Tibial artery (tissue), 4 donors: ENCODE data around the gene CMTM8.

ENCODE experiments used
- DNase-seq, 2 donors: peaks; one replicate each; pipeline ENCODE4 v3.0.0-alpha.2; 2019
- H3K27ac ChIP-seq, 2 donors: fragments of 200-600 bp; sonication (generic) in 1 of 2; 1 replicate in 1 of 2; 2 replicates in 1 of 2; pipeline ENCODE4 v1.5.1; 2018 to 2019; ENCODE audit warnings: mild to moderate bottlenecking in 1 of 2
- H3K27me3 ChIP-seq, 2 donors: fragments of 200-600 bp; sonication (generic) in 1 of 2; one replicate each; pipeline versions ENCODE4 v1.5.1 to v1.6.0; 2016 to 2019
- H3K36me3 ChIP-seq, 3 donors: fragments of 200-600 bp; sonication (generic) in 2 of 3; one replicate each; pipeline ENCODE4 v1.5.1; 2016 to 2019; ENCODE audit warnings: mild to moderate bottlenecking in 2 of 3
- H3K4me1 ChIP-seq, 4 donors: fragments of 200-600 bp; sonication (generic) in 2 of 4; 1 replicate in 3 of 4; 2 replicates in 1 of 4; pipeline ENCODE4 v1.5.1; 2016 to 2019
- H3K4me3 ChIP-seq, 2 donors: fragments of 200-600 bp; sonication (generic) in 1 of 2; 1 replicate in 1 of 2; 2 replicates in 1 of 2; pipeline ENCODE4 v1.5.1; 2018 to 2019; ENCODE audit warnings: mild to moderate bottlenecking in 2 of 2
- H3K9me3 ChIP-seq, 3 donors: fragments of 200-600 bp; sonication (generic) in 1 of 3; one replicate each; pipeline ENCODE4 v1.5.1; 2016 to 2019
- CTCF ChIP-seq, 2 experiments: fragments of 200-600 bp in 1 of 2; fragments of 450-650 bp in 1 of 2; IDR thresholded peaks; one replicate each; pipeline ENCODE4 v1.5.1; 2017 to 2019; ENCODE audit warnings: antibody characterized with exemption in 2 of 2, mild to moderate bottlenecking in 1 of 2, moderate library complexity in 1 of 2
- intact Hi-C: fragments of 100-400 bp; cut with DNase I; formaldehyde crosslinking; loops from one replicate; pipeline ENCODE4 v1.15.0; 2023; ENCODE audit warnings: low total_unique reads

The CMTM8 gene

GRCh38 chr3:32372213-32372490 lies 133.7 kb downstream of the CMTM8 start:
- DNase-seq, result no peak
- Histone ChIP-seq H3K27ac (no peak overlapping the region), H3K4me1 (peaks cover 0 to 5% (median 0%) of the 10 kb centered on the region in 4 donors), H3K4me3 (no peak overlapping the region), H3K36me3 (peaks cover 0 to 4% (median 0%) of the 10 kb centered on the region in 3 donors), H3K9me3 (no peaks in the 10 kb centered on the region), H3K27me3 (no peaks in the 10 kb centered on the region)
- no peak for TF ChIP-seq CTCF (IDR thresholded peaks at IDR 0.05)
- intact Hi-C loops, result no loop called here

- no peak overlapping the region for H3K4me3 ChIP-seq
- intact Hi-C loops, result no loop called here
- no peak for TF ChIP-seq CTCF (IDR thresholded peaks at IDR 0.05)
- no peaks in the 10 kb centered on the region for H3K9me3 ChIP-seq
- H3K4me1 ChIP-seq, result peaks cover 0 to 5% (median 0%) of the 10 kb centered on the region in 4 donors
- no peaks in the 10 kb centered on the region for H3K27me3 ChIP-seq
- no peak for DNase-seq
- H3K36me3 ChIP-seq, result no peaks in the 10 kb centered on the region
- no peak overlapping the region for H3K27ac ChIP-seq
Measured at GRCh38 chr3:32373276-32373675, 134.8 kb downstream of the CMTM8 start.

- peaks cover 0 to 5% (median 0%) of the 10 kb centered on the region in 4 donors for H3K4me1 ChIP-seq
- no peaks in the 10 kb centered on the region for H3K9me3 ChIP-seq
- H3K27ac ChIP-seq, result no peak overlapping the region
- no peak for DNase-seq
- no peak for TF ChIP-seq CTCF (IDR thresholded peaks at IDR 0.05)
- no peaks in the 10 kb centered on the region for H3K27me3 ChIP-seq
- H3K4me3 ChIP-seq, result no peak overlapping the region
- intact Hi-C loops, result no loop called here
- no peaks in the 10 kb centered on the region for H3K36me3 ChIP-seq
Measured at GRCh38 chr3:32373844-32374243, 135.4 kb downstream of the CMTM8 start.

GRCh38 chr3:32374788-32375595 lies 136.5 kb downstream of the CMTM8 start:
- peaks cover 0 to 5% (median 0%) of the 10 kb centered on the region in 4 donors for H3K4me1 ChIP-seq
- no peaks in the 10 kb centered on the region for H3K9me3 ChIP-seq
- H3K27me3 ChIP-seq, result no peaks in the 10 kb centered on the region
- intact Hi-C loops, result no loop called here
- DNase-seq, result peak in 1 of 2 donors; percentile 72
- no peaks in the 10 kb centered on the region for H3K36me3 ChIP-seq
- peak; percentile 64 to 68 for TF ChIP-seq CTCF (IDR thresholded peaks at IDR 0.05)
- no peak overlapping the region for H3K4me3 ChIP-seq
- H3K27ac ChIP-seq, result no peak overlapping the region

GRCh38 chr3:32375596-32375930 lies 137.1 kb downstream of the CMTM8 start:
- no peaks in the 10 kb centered on the region for H3K27me3 ChIP-seq
- H3K27ac ChIP-seq, result no peak overlapping the region
- intact Hi-C loops, result no loop called here
- no peak overlapping the region for H3K4me3 ChIP-seq
- H3K36me3 ChIP-seq, result no peaks in the 10 kb centered on the region
- TF ChIP-seq CTCF (IDR thresholded peaks at IDR 0.05), result no peak
- no peaks in the 10 kb centered on the region for H3K9me3 ChIP-seq
- DNase-seq, result no peak
- H3K4me1 ChIP-seq, result peaks cover 0 to 5% (median 0%) of the 10 kb centered on the region in 4 donors
